Measurements from ENCODE around the gene PTPN18. TPM values are rescaled to one million over a fixed set of nuclear protein-coding genes. Genes with fewer than 3 reads are reported as not detected.

The PTPN18 gene
- total RNA-seq, 1 experiment from 2014 or later: 15.7 TPM

GRCh38 chr2:130390460-130391057, 34.7 kb downstream of the PTPN18 start:
- peaks cover 21% of the 10 kb centered on the region for H3K27me3 Mint-ChIP-seq (ENCODE audit: low read depth)
- peaks cover 29% of the 10 kb centered on the region for H3K4me1 Mint-ChIP-seq
- CTCF ChIA-PET: interaction anchor here (1.1 to 1.9 kb wide), 2 partner anchors 9 to 18 kb away, joined by 3 to 6 read pairs; no protein-coding TSS in a partner anchor
- POLR2A ChIA-PET: interaction anchor here (1.0 kb wide), 1 partner anchor 49 kb away, joined by 3 read pairs; a partner anchor contains a TSS
- H3K9me3 Mint-ChIP-seq: peaks cover 3% of the 10 kb centered on the region; the same call in 1 of the 2 replicates
- no peak overlapping the region for H3K27ac Mint-ChIP-seq
- no peak for ATAC-seq
- no peaks in the 10 kb centered on the region for H3K36me3 Mint-ChIP-seq
- no peak for TF ChIP-seq E2F4 (CRISPR knock-in tag; IDR thresholded peaks at IDR 0.05; ENCODE audit: borderline replicate concordance, low read depth)
- TF ChIP-seq EMX1 (CRISPR knock-in tag; IDR thresholded peaks at IDR 0.05): no peak
- no peak for TF ChIP-seq CREM (CRISPR knock-in tag; IDR thresholded peaks at IDR 0.05)
- TF ChIP-seq ARID4B (CRISPR knock-in tag; IDR thresholded peaks at IDR 0.05; ENCODE audit: borderline replicate concordance): no peak
- no peak for TF ChIP-seq ZNF532 (CRISPR knock-in tag; IDR thresholded peaks at IDR 0.05; ENCODE audit: borderline replicate concordance)
- TF ChIP-seq HMGXB4 (CRISPR knock-in tag; IDR thresholded peaks at IDR 0.05): no peak
- TF ChIP-seq CDX4 (CRISPR knock-in tag; IDR thresholded peaks at IDR 0.05; ENCODE audit: borderline replicate concordance): no peak
- TF ChIP-seq FOXK1 (CRISPR knock-in tag; IDR thresholded peaks at IDR 0.05): no peak
- no peak for TF ChIP-seq ZNF423 (CRISPR knock-in tag; IDR thresholded peaks at IDR 0.05)
- TF ChIP-seq NFYB (CRISPR knock-in tag; conservative IDR thresholded peaks at IDR 0.05; ENCODE audit: low read depth): no peak
- TF ChIP-seq ZNF263 (CRISPR knock-in tag; IDR thresholded peaks at IDR 0.05; ENCODE audit: low read depth): no peak
- no peak for TF ChIP-seq SP1 (CRISPR knock-in tag; conservative IDR thresholded peaks at IDR 0.05)
- TF ChIP-seq ZNF219 (CRISPR knock-in tag; IDR thresholded peaks at IDR 0.05; ENCODE audit: borderline replicate concordance): no peak
- TF ChIP-seq MXD4 (CRISPR knock-in tag; IDR thresholded peaks at IDR 0.05; ENCODE audit: borderline replicate concordance): no peak
- no peak for TF ChIP-seq KAT7 (CRISPR knock-in tag; IDR thresholded peaks at IDR 0.05; ENCODE audit: borderline replicate concordance)
- TF ChIP-seq JAZF1 (CRISPR knock-in tag; IDR thresholded peaks at IDR 0.05): no peak
- no peak for TF ChIP-seq ZBTB43 (CRISPR knock-in tag; IDR thresholded peaks at IDR 0.05)
- H3K4me3 Mint-ChIP-seq: peak overlapping the region; percentile 79
- DNase-seq (ENCODE audit: low spot score): no peak
